Keratinocyte (primary cell): Measurements from ENCODE around the gene WTIP. TPM values are rescaled to one million over a fixed set of nuclear protein-coding genes. Genes with fewer than 3 reads are reported as not detected.

Source experiments
- DNase-seq: peaks from one replicate; pipeline ENCODE4 v3.0.0-alpha.2; 2011; ENCODE audit warnings: low read depth, missing footprints, low spot score
- FAIRE-seq: peaks from 2 replicates; lab custom pipeline; 2011; peaks lifted over from hg19 to GRCh38; lab: Jason Lieb, UNC
- H2AFZ ChIP-seq: 2 replicates; pipeline ENCODE4 v1.6.0; 2012; ENCODE audit warnings: low read length, control low read depth, inconsistent platforms; ENCODE audit not compliant: control insufficient read depth
- H3K27ac ChIP-seq: 2 replicates; pipeline ENCODE4 v1.5.1; 2011; ENCODE audit warnings: low read length; ENCODE audit not compliant: control insufficient read depth, insufficient read depth
- H3K27me3 ChIP-seq: 3 replicates; pipeline ENCODE4 v1.6.0; 2011; ENCODE audit warnings: low read length; ENCODE audit not compliant: control insufficient read depth, insufficient read depth; ENCODE audit errors: extremely low read depth
- H3K36me3 ChIP-seq, 2 experiments: 2 replicates in 1 of 2; 3 replicates in 1 of 2; pipeline ENCODE4 v1.5.1; 2011; ENCODE audit warnings: low read length in 2 of 2, mild to moderate bottlenecking in 1 of 2; ENCODE audit not compliant: control insufficient read depth in 2 of 2, insufficient read depth in 2 of 2; ENCODE audit errors: extremely low read depth in 1 of 2
- H3K4me1 ChIP-seq: 3 replicates; pipeline ENCODE4 v1.5.1; 2011; ENCODE audit warnings: low read length; ENCODE audit not compliant: control insufficient read depth, insufficient read depth; ENCODE audit errors: extremely low read depth
- H3K4me2 ChIP-seq: 3 replicates; pipeline ENCODE4 v1.6.0; 2011; ENCODE audit warnings: low read depth, low read length; ENCODE audit not compliant: control insufficient read depth, insufficient read depth; ENCODE audit errors: extremely low read depth
- H3K4me3 ChIP-seq, 3 experiments: fragments of 200-600 bp in 1 of 3; sonication (generic) in 1 of 3; 2 replicates in 2 of 3; 3 replicates in 1 of 3; pipeline ENCODE4 v1.5.1; 2011 to 2016; ENCODE audit warnings: low read length in 3 of 3, mild to moderate bottlenecking in 3 of 3, control low read depth in 2 of 3, inconsistent platforms in 1 of 3, low read depth in 1 of 3, mixed read lengths in 1 of 3, mixed run types in 1 of 3, moderate library complexity in 1 of 3; ENCODE audit not compliant: control insufficient read depth in 2 of 3, insufficient read depth in 2 of 3; ENCODE audit errors: extremely low read depth in 1 of 3
- H3K79me2 ChIP-seq: 2 replicates; pipeline ENCODE4 v1.6.0; 2012; ENCODE audit warnings: low read length; ENCODE audit not compliant: control insufficient read depth, insufficient read depth
- H3K9ac ChIP-seq: 3 replicates; pipeline ENCODE4 v1.6.0; 2011; ENCODE audit warnings: low read length; ENCODE audit not compliant: control insufficient read depth, insufficient read depth; ENCODE audit errors: extremely low read depth
- H3K9me1 ChIP-seq: 3 replicates; pipeline ENCODE4 v1.6.0; 2011; ENCODE audit warnings: low read length; ENCODE audit not compliant: control insufficient read depth, insufficient read depth; ENCODE audit errors: extremely low read depth
- H3K9me3 ChIP-seq: 2 replicates; pipeline ENCODE4 v1.5.1; 2012; ENCODE audit warnings: low read depth, low read length; ENCODE audit not compliant: control insufficient read depth
- H4K20me1 ChIP-seq: 3 replicates; pipeline ENCODE4 v1.6.0; 2011; ENCODE audit warnings: low read length; ENCODE audit not compliant: control insufficient read depth, insufficient read depth; ENCODE audit errors: extremely low read depth
- CTCF ChIP-seq, 3 experiments: IDR thresholded peaks in 1 of 3; conservative IDR thresholded peaks in 1 of 3; optimal IDR thresholded peaks in 1 of 3; 2 replicates in 2 of 3; 3 replicates in 1 of 3; pipeline versions ENCODE3 to v1.5.1; 2011; ENCODE audit warnings: low read length in 3 of 3, mild to moderate bottlenecking in 3 of 3, moderate library complexity in 2 of 3, control low read depth in 1 of 3, inconsistent platforms in 1 of 3; ENCODE audit not compliant: insufficient read depth in 2 of 3; ENCODE audit errors: extremely low read depth in 1 of 3
- EZH2 ChIP-seq: IDR thresholded peaks from one replicate; pipeline ENCODE4 v1.6.1; 2012; ENCODE audit warnings: inconsistent platforms, mild to moderate bottlenecking, low read length, moderate library complexity
- dilution Hi-C: fragments of 300-500 bp; cut with MboI; formaldehyde crosslinking; loops from one replicate; pipeline ENCODE4 v1.7.0; 2020; ENCODE audit warnings: low sequenced_read_pairs; ENCODE audit not compliant: extremely low pct_ligation_motif_present
- polyA plus RNA-seq, 5 experiments: library from polyadenylated mRNA; depleted of rRNA in 3 of 5; stranded (reverse) in 3 of 5; stranded (forward) in 1 of 5; unstranded in 1 of 5; fragments of >200 nt; gene quantifications; 1 replicate in 1 of 5; 2 replicates in 3 of 5; 3 replicates in 1 of 5; pipeline versions ENCODE4 v1.2.1 to v1.2.3, GENCODE V29; 2011 to 2012; ENCODE audit warnings: missing spikeins in 2 of 5, low read depth in 1 of 5, low replicate concordance in 1 of 5

WTIP gene
- polyA plus RNA-seq, 1 donor (not counting 4 experiments of a cell fraction or from before 2014, with no cell fraction given), result 14.5 TPM

GRCh38 chr19:34490141-34490766 lies 8.7 kb downstream of the WTIP start:
- FAIRE-seq (no peak), DNase-seq (no peak)
- Histone ChIP-seq H3K36me3 (peaks cover 4 to 14% of the 10 kb centered on the region in 2 experiments), H2AFZ (no peak overlapping the region), H3K4me2 (no peak overlapping the region), H3K79me2 (peaks cover 22% of the 10 kb centered on the region), H3K4me1 (no peaks in the 10 kb centered on the region), H3K27me3 (no peaks in the 10 kb centered on the region), H3K9ac (no peak overlapping the region), H4K20me1 (peaks cover 5% of the 10 kb centered on the region), H3K9me3 (no peaks in the 10 kb centered on the region), H3K9me1 (no peaks in the 10 kb centered on the region), H3K27ac (no peak overlapping the region), H3K4me3 (no peak overlapping the region)
- TF ChIP-seq CTCF (optimal IDR thresholded peaks at IDR 0.05 in 1 of 3, IDR thresholded peaks at IDR 0.05 in 1 of 3, conservative IDR thresholded peaks at IDR 0.05 in 1 of 3; ENCODE audit: extremely low read depth in 1 of 3, insufficient read depth in 2 of 3, low read length in 3 of 3), result no peak
- TF ChIP-seq EZH2, result no peak
- dilution Hi-C loops, result no loop called here

GRCh38 chr19:34493038-34493648 lies 11.6 kb downstream of the WTIP start:
- no peaks in the 10 kb centered on the region for H3K4me1 ChIP-seq
- H3K4me2 ChIP-seq, result no peak overlapping the region
- H3K79me2 ChIP-seq, result peaks cover 3% of the 10 kb centered on the region
- no peak overlapping the region for H3K4me3 ChIP-seq
- dilution Hi-C loops, result no loop called here
- FAIRE-seq (no peak), DNase-seq (no peak)
- H3K27ac ChIP-seq, result no peak overlapping the region
- H3K9ac ChIP-seq, result no peak overlapping the region
- peaks cover 8 to 14% of the 10 kb centered on the region in 2 experiments for H3K36me3 ChIP-seq
- H4K20me1 ChIP-seq, result peaks cover 2% of the 10 kb centered on the region
- no peaks in the 10 kb centered on the region for H3K9me1 ChIP-seq
- TF ChIP-seq EZH2 (no peak), CTCF (optimal IDR thresholded peaks at IDR 0.05 in 1 of 3, IDR thresholded peaks at IDR 0.05 in 1 of 3, conservative IDR thresholded peaks at IDR 0.05 in 1 of 3; ENCODE audit: extremely low read depth in 1 of 3, insufficient read depth in 2 of 3, low read length in 3 of 3) (no peak)
- H3K9me3 ChIP-seq, result no peaks in the 10 kb centered on the region
- no peaks in the 10 kb centered on the region for H3K27me3 ChIP-seq
- no peak overlapping the region for H2AFZ ChIP-seq
